ENCODE data around the gene SLC9A8.

Gene SLC9A8

DNA sequence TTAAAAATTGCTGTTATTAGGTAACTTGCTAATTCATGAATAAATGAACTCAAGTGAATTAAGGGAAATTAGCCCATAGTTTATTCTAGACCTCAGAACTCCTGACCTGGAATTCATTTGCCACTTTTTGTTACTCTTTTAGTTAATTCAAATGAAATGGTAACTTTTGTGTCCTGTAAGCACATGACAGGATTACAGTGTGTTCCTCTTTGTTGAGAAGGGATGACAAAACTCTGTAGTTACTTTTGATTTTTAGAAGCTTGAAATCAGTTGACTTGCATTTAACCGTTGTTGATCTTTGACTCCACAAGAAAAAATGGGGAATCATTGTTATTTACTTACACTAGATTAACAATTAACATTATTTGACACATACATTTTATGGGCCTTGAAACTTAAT, 6.2 kb downstream of the SLC9A8 start:
- no peak for DNase-seq

- DNase-seq, result no peak
Measured at GRCh38 chr20:49819702-49820101, 7.1 kb downstream of the SLC9A8 start.

DNA sequence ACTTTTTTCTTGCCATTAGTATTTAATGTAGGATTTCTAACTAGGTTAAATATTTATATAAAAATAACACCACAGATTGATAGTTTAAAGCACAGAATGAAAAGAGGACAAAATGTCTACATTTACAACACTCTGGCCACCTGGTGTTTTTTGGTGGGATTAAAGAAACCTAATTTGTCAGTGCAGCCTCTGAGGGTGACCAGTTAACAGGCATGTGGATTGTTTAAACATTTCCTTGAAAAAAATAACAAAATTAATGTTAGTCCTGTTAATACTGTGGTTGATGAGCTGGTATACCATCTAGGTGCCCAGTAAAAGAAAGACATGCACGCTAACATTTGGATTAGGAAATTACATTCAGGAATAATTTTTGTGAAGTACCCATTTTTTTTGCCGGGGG, 8.8 kb downstream of the SLC9A8 start:
- no peak for DNase-seq

GRCh38 chr20:49821870-49822331, 9.3 kb downstream of the SLC9A8 start:
- no peak for DNase-seq

GRCh38 chr20:49823152-49823847, 10.7 kb downstream of the SLC9A8 start:
- DNase-seq, result no peak

GRCh38 chr20:49824206-49824605, 11.6 kb downstream of the SLC9A8 start:
- DNase-seq, result no peak

GRCh38 chr20:49825521-49826033, 12.9 kb downstream of the SLC9A8 start:
- DNase-seq, result no peak

DNA sequence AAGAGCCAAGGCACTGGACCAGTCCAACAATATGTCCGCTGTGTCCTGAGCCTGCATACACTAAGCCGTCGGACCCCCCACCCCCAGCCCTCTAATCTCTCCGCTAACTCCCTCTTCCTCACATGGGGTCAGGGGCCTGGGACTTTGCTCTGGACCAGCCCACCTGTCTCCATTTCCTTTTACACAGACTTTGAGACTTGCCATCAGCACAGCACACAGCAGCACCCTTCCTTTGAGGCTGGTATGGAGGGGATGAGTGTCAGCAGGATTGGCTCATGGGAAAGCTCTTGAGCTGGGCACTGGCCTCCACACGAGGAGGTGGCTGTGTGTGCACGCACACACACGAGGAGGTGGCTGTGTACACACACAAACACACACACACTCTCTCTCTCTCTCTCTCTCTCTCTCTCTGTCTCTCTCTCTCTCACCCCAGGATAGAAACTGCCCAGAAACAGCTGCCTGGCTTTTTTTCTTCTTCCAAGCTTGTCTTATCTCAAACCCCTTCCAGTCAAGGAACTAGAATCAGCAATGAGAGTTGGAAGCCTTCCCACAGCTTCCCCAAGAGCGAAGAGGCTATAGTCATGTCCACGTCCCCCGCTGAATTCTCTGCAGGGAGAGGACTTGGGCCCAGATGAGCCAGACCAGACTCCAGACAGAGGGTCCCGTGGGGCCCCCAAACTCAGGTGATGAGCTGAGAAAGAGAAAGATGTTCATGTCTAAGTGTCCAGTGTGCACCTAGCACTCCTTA, 18.6 kb downstream of the SLC9A8 start:
- no peak for DNase-seq

DNA sequence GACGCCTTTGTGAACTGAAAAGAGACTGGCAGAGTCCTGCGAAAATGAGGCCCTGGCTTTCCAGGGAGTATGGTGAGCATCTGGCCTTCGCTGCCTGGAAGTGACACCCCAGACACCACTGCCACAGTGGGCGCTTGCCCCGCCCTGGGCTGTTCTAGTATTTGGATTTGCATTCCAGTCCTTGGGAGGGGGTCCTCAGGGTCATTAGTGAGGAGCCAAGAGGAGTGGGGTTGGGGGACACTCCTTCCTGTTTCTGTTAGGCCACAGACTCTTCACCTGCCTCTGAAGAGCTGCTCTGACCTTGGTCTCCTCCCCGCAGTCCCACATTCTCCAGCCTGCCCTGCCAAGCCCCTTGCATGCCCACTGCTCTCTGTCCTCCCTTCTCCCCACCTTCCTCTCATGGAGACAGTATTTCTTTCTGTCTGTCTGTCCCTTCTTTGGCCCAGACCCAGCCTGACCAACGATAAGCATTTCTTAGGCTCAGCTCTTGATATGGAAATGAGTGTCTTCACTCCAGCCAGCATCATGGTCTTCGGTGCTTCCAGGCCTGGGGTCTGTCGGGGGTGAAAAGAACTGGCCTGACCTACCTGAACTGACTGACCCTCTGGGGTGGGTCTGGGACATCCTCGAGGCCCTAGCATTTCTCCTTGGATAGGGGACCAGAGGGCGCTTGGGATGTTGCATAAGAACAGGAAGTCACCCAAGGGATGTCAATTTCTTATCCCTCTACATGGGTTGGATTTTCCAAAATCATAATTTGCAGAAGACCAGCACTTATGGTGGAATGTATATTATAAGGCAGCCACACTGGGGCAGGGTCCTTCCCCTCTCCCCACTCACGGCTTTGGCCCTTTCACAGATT, 19.4 kb downstream of the SLC9A8 start:
- DNase-seq, result no peak

DNA sequence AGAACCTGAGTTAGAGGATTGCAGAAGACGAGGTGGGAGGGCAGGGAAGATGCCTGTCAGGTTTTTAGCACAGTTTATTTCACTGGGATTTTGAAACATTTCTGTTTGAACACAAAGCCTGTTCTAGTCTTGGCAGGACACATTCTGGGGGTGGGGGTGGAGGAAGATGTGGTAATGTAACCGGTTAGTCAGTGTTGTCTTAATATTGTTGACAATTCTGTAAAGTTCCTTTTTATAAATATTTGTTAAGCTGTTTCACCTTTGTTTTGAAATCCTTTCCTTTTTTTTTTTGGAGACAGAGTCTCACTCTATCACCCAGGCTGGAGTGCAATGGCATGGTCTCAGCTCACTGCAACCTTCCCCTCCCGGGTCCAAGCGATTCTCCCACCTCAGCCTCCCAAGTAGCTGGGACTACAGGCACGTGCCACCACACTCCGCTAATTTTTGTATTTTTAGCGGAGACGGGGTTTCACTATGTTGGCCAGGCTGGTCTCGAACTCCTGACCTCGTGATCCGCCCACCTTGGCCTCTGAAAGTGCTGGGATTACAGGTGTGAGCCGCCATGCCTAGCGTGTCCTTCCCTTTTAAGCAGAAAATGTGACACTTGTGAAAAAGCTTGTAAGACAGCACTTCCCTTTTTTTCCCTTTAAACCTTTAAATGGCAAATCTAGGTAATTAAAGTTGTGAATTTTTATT, 20.2 kb downstream of the SLC9A8 start:
- DNase-seq, result no peak

- DNase-seq, result no peak
Measured at GRCh38 chr20:49833483-49833882, 20.9 kb downstream of the SLC9A8 start.

GRCh38 chr20:49835031-49835430, 22.4 kb downstream of the SLC9A8 start:
- no peak for DNase-seq

DNA sequence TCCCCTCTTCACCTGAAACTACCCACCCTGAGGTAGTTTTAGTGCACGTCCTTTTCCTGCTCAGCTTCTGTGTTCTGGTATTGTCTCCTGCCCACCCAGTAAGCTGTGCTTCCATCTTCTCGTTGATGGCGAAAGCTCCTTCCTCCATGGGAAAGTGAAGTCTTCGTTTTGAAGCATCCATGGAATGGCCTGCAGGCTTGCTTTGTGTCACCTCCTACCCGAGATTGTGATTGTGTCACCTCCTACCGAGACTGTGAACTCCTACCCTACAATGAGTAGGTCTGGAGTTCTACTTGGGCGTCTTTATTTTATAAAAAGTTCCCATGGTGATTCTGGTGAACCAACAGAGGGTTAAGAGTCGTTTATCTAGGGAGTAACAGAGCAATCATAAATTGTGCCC, 25.9 kb downstream of the SLC9A8 start:
- DNase-seq, result no peak

GRCh38 chr20:49843139-49843538, 30.5 kb downstream of the SLC9A8 start:
- no peak for DNase-seq

DNA sequence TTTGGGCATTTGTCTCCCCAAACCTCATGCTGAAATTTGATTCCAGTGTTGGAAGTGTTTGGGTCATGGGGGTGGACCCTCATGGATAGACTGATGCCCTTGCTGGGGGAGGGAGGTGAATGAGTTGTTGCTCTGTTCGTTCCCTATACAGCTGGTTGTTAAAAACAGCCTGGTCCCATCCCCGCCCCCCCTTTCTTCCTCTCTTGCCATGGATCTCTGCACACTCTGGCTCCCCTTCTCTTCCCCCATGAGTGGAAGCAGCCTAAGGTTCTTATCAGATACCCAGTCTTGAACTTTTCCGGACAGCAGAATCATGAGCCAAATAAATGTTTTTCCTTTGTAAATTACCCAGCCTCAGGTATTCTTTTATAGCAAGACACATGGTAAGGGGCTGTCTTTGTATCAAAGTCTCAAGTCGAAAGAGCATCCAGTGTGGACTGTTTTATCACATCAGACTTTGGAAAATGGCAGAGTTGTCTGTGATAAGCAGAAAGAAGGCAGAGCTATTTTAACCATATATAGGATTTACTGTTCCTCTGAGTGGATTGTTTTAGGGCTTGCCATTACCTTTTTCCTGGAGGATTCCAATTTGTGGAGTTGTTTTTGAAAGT, 31.2 kb downstream of the SLC9A8 start:
- no peak for DNase-seq

DNA sequence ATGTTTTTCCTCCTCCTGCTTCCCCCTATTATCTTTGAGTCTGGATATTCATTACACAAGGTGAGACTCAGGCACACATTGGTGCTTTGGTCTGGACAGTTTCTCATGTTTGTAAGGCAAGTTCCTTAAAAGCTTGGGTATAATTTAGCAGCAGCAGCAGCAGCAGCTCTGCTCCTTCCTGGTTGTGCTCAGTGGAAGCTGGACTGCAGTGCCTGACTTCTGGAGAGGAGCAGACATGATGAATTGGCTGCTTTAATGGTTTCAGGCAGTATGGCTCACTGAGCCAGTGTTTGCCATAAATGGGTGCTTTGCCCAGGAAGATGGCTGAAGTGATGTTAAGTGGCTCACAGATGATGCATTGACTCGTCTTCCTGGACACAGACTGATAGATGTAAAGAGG, 32.4 kb downstream of the SLC9A8 start:
- DNase-seq, result no peak

DNA sequence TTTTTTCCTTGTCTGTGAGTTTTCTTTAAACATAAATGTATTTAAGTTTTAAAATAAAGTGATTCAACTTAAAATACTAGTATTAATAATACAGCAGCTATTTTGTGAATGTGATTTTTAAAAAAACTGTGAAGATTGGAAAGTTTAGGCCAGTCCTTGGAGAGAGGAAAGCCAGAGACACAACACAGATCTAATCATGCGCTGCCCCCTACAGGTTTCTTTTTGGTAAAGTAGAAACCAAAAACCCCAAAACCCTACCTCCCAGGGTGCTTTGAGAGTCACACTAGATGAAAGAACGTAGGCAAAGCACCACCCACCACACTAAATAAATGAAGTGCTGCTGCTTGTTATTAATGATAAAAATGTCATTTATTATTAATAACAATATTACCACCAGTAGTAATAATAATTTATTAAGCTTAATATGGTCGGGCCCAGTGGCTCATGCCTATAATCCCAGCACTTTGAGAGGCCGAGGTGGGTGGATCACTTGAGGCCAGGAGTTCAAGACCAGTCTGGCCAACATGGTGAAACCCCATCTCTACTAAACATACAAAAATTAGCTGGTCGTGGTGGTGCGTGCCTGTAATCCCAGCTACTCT, 33.7 kb downstream of the SLC9A8 start:
- peak; percentile 48 for DNase-seq

- no peak for DNase-seq
Measured at GRCh38 chr20:49850463-49851230, 38.0 kb downstream of the SLC9A8 start.

DNA sequence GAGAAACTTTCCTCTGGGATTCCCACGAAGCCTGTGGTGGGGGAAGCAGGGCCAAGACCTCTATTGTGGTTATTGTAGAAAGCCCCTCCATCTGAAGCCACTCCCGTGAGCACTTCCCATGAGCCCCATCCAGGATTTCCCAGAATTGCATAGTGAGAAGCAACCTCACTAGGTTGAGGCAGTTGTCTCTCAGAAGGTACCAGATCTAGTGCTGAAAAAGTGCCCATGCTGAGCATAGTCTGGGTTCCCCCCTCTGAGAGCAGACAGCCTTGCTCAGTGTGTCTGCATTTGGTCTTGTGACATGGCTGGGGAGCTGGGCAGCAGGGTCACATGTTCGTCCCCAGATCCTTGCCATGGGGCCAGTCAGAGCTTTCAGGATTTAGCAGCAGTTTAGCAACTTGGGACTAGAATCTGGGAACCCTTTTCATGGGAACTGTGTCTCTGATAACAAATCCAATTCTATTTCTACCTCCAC, 38.6 kb downstream of the SLC9A8 start:
- DNase-seq, result no peak

DNA sequence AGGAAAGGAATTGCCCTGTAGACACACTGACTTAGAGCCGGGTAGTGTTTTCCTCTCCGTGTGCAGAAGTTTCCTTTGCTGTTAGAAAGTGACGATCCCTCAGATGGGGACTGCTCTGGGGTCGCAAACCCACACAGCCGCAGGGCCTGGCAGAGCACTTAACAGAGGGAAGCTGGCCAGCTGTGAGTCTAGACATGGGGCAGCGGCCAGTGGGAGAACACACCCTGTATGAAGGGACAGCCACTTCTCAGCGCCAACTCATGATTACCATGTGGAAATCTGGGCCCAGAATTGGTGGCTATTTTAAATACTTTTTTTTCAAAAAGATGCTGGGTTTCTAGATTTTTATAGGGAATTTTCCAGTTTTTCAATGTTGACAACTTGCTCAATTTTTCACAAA, 39.4 kb downstream of the SLC9A8 start:
- DNase-seq, result no peak

Measured in activated CD8-positive, alpha-beta memory T cell treated with anti-CD3 and anti-CD28 coated beads, Interleukin-2, amount 50 U/mL, for 4 hours (primary cell).